Esophagus (tissue), 2 donors: Measurements from ENCODE around the gene COL15A1. TPM values are rescaled to one million over a fixed set of nuclear protein-coding genes. Genes with fewer than 3 reads are reported as not detected.
A peak's percentile ranks its signal among the peaks of the same experiment; 100 is the strongest.

ENCODE experiments used
- H3K27ac ChIP-seq, 2 donors: one replicate each; pipeline ENCODE4 v1.5.1; 2013; ENCODE audit warnings: low read depth in 2 of 2, mild to moderate bottlenecking in 2 of 2, inconsistent platforms in 1 of 2, low read length in 1 of 2, moderate library complexity in 1 of 2
- H3K27me3 ChIP-seq, 2 donors: one replicate each; pipeline ENCODE4 v1.6.1; 2013; ENCODE audit warnings: low read length in 2 of 2, control low read depth in 1 of 2, mild to moderate bottlenecking in 1 of 2; ENCODE audit not compliant: insufficient read depth in 2 of 2, control insufficient read depth in 1 of 2
- H3K36me3 ChIP-seq, 2 donors: one replicate each; pipeline ENCODE4 v1.6.1; 2013; ENCODE audit warnings: low read length in 1 of 2; ENCODE audit not compliant: control insufficient read depth in 2 of 2, insufficient read depth in 2 of 2
- H3K4me1 ChIP-seq, 2 donors: one replicate each; pipeline ENCODE4 v1.6.1; 2013; ENCODE audit warnings: low read length in 1 of 2; ENCODE audit not compliant: control insufficient read depth in 2 of 2, insufficient read depth in 2 of 2
- H3K4me3 ChIP-seq, 2 donors: one replicate each; pipeline ENCODE4 v1.5.1; 2013; ENCODE audit warnings: low read length in 2 of 2, mild to moderate bottlenecking in 2 of 2, low read depth in 1 of 2, moderate library complexity in 1 of 2
- H3K9me3 ChIP-seq, 2 donors: one replicate each; pipeline ENCODE4 v1.6.1; 2013; ENCODE audit warnings: mild to moderate bottlenecking in 2 of 2, low read depth in 1 of 2, low read length in 1 of 2, moderate library complexity in 1 of 2; ENCODE audit not compliant: control insufficient read depth in 2 of 2, insufficient read depth in 1 of 2
- WGBS, 2 donors: extraction: QIAGEN DNeasy Blood & Tissue Kit; methylation state at CpG; one replicate each; pipeline ENCODE4 v1.1.7; 2013; 5-methylcytosine and 5-hydroxymethylcytosine counted together
- polyA plus RNA-seq, 2 donors: library from polyadenylated mRNA; stranded (reverse); fragments of 200-250 nt; gene quantifications; one replicate each; pipeline ENCODE4 v1.2.3, GENCODE V29; 2013
- donor health status: healthy with polysubstance abuse.
- donor health status: Bipolar disorder and iron deficiency.

COL15A1 gene
- polyA plus RNA-seq, 2 donors, result 5.2 to 7.3 TPM

GRCh38 chr9:99057665-99058625 is 114.2 kb downstream of the COL15A1 start:
- no peaks in the 10 kb centered on the region for H3K36me3 ChIP-seq
- no peaks in the 10 kb centered on the region for H3K27me3 ChIP-seq
- H3K4me1 ChIP-seq, result peaks cover 0 to 2% of the 10 kb centered on the region in 2 donors
- no peaks in the 10 kb centered on the region for H3K9me3 ChIP-seq
- 78 to 79% methylated on average over 7 of the region's 7 CpGs for WGBS, 2 donors
- H3K4me3 ChIP-seq, result no peak overlapping the region
- peak overlapping the region; percentile 19 to 35 for H3K27ac ChIP-seq

- H3K4me3 ChIP-seq, result no peak overlapping the region
- peak overlapping the region; percentile 26 to 56 for H3K27ac ChIP-seq
- no peaks in the 10 kb centered on the region for H3K27me3 ChIP-seq
- no peaks in the 10 kb centered on the region for H3K9me3 ChIP-seq
- no peaks in the 10 kb centered on the region for H3K36me3 ChIP-seq
- H3K4me1 ChIP-seq, result peaks cover 0 to 2% of the 10 kb centered on the region in 2 donors
- 75 to 76% methylated on average over 8 of the region's 8 CpGs for WGBS, 2 donors
Measured at GRCh38 chr9:99058964-99059921, 115.5 kb downstream of the COL15A1 start.

GRCh38 chr9:99060621-99061020 is 116.9 kb downstream of the COL15A1 start:
- WGBS, 2 donors, result 72 to 88% methylated on average over 2 of the region's 2 CpGs
- Histone ChIP-seq H3K36me3 (no peaks in the 10 kb centered on the region), H3K4me1 (peaks cover 0 to 2% of the 10 kb centered on the region in 2 donors), H3K9me3 (no peaks in the 10 kb centered on the region), H3K4me3 (no peak overlapping the region), H3K27ac (no peak overlapping the region), H3K27me3 (no peaks in the 10 kb centered on the region)

GRCh38 chr9:99062549-99062948 is 118.8 kb downstream of the COL15A1 start:
- WGBS, 2 donors, result 94 to 95% methylated on average over 1 of the region's 1 CpG
- Histone ChIP-seq H3K9me3 (no peaks in the 10 kb centered on the region), H3K27me3 (no peaks in the 10 kb centered on the region), H3K4me1 (peaks cover 0 to 2% of the 10 kb centered on the region in 2 donors), H3K27ac (no peak overlapping the region), H3K36me3 (no peaks in the 10 kb centered on the region), H3K4me3 (no peak overlapping the region)

- no peaks in the 10 kb centered on the region for H3K27me3 ChIP-seq
- H3K9me3 ChIP-seq, result no peaks in the 10 kb centered on the region
- H3K27ac ChIP-seq, result no peak overlapping the region
- no peak overlapping the region for H3K4me3 ChIP-seq
- 88 to 97% methylated on average over 1 of the region's 1 CpG for WGBS, 2 donors
- H3K36me3 ChIP-seq, result no peaks in the 10 kb centered on the region
- H3K4me1 ChIP-seq, result no peaks in the 10 kb centered on the region
Measured at GRCh38 chr9:99063522-99063921, 119.8 kb downstream of the COL15A1 start.

- WGBS, 2 donors, result 69 to 71% methylated on average over 3 of the region's 3 CpGs
- Histone ChIP-seq H3K27ac (no peak overlapping the region), H3K9me3 (no peaks in the 10 kb centered on the region), H3K4me1 (peaks cover 0 to 1% of the 10 kb centered on the region in 2 donors), H3K27me3 (no peaks in the 10 kb centered on the region), H3K4me3 (no peak overlapping the region), H3K36me3 (no peaks in the 10 kb centered on the region)
Measured at GRCh38 chr9:99066571-99066970, 122.9 kb downstream of the COL15A1 start.

GRCh38 chr9:99069075-99069474 is 125.4 kb downstream of the COL15A1 start:
- Histone ChIP-seq H3K27ac (no peak overlapping the region), H3K36me3 (no peaks in the 10 kb centered on the region)
- 67 to 78% methylated on average over 1 of the region's 1 CpG for WGBS, 2 donors

GRCh38 chr9:99069546-99069945 is 125.8 kb downstream of the COL15A1 start:
- Histone ChIP-seq H3K9me3 (no peaks in the 10 kb centered on the region), H3K27me3 (no peaks in the 10 kb centered on the region), H3K4me3 (no peak overlapping the region), H3K27ac (no peak overlapping the region), H3K4me1 (peaks cover 0 to 3% of the 10 kb centered on the region in 2 donors), H3K36me3 (no peaks in the 10 kb centered on the region)
- 92 to 96% methylated on average over 12 of the region's 12 CpGs for WGBS, 2 donors

More at GRCh38 chr9:99069075-99069474, 125.4 kb downstream of the COL15A1 start:
- no peak overlapping the region for H3K4me3 ChIP-seq
- H3K27me3 ChIP-seq, result no peaks in the 10 kb centered on the region
- no peaks in the 10 kb centered on the region for H3K9me3 ChIP-seq
- peaks cover 0 to 3% of the 10 kb centered on the region in 2 donors for H3K4me1 ChIP-seq

GRCh38 chr9:99070681-99071080 is 127.0 kb downstream of the COL15A1 start:
- Histone ChIP-seq H3K4me1 (peaks cover 0 to 3% of the 10 kb centered on the region in 2 donors), H3K36me3 (no peaks in the 10 kb centered on the region), H3K27ac (no peak overlapping the region), H3K27me3 (no peaks in the 10 kb centered on the region), H3K4me3 (no peak overlapping the region), H3K9me3 (no peaks in the 10 kb centered on the region)
- WGBS, 2 donors, result 77 to 80% methylated on average over 6 of the region's 6 CpGs
